CD4-positive, alpha-beta T cell treated with Interleukin-17A for 4 hours (primary cell): Measurements from ENCODE around the gene UCN2.
A peak's percentile ranks its signal among the peaks of the same experiment; 100 is the strongest.
"Not testable (repeated sequence)": the region's sequence is repeated elsewhere in the genome, so short reads cannot be mapped to it uniquely, and the experiment has no call there.

Experiments
- DNase-seq: peaks from one replicate; pipeline ENCODE4 v3.0.0-alpha.2; 2020; ENCODE audit warnings: mixed read lengths

UCN2 gene

GRCh38 chr3:48560648-48561018, 2.9 kb downstream of the UCN2 start:
- no peak for DNase-seq

GRCh38 chr3:48558493-48559134, 5.0 kb downstream of the UCN2 start:
- no peak for DNase-seq

- peak; percentile 100 for DNase-seq
Measured at GRCh38 chr3:48556796-48557626, 6.6 kb downstream of the UCN2 start, which contains the start of gene PFKFB4. Gene PFKFB4 (minus strand): TSS chr3:48556803. CDS start chr3:48556777, 26 bp downstream.

- no peak for DNase-seq
Measured at GRCh38 chr3:48555949-48556795, 7.4 kb downstream of the UCN2 start.

GRCh38 chr3:48555231-48555948, 8.2 kb downstream of the UCN2 start:
- no peak for DNase-seq

GRCh38 chr3:48553886-48554845, 9.4 kb downstream of the UCN2 start:
- no peak for DNase-seq

GRCh38 chr3:48553361-48553760, 10.2 kb downstream of the UCN2 start:
- DNase-seq = no peak

- DNase-seq = no peak
Measured at GRCh38 chr3:48552111-48552951, 11.2 kb downstream of the UCN2 start.

- not testable (repeated sequence) for DNase-seq
Measured at GRCh38 chr3:48551651-48552050, 11.9 kb downstream of the UCN2 start.

GRCh38 chr3:48548729-48549705, 14.6 kb downstream of the UCN2 start:
- DNase-seq = peak; percentile 90

GRCh38 chr3:48548126-48548525, 15.5 kb downstream of the UCN2 start:
- DNase-seq = no peak

- peak; percentile 54 for DNase-seq
Measured at GRCh38 chr3:48546203-48546829, 17.3 kb downstream of the UCN2 start.

GRCh38 chr3:48544141-48544540, 19.4 kb downstream of the UCN2 start:
- no peak for DNase-seq

GRCh38 chr3:48543271-48543866, 20.2 kb downstream of the UCN2 start:
- no peak for DNase-seq

- no peak for DNase-seq
Measured at GRCh38 chr3:48538451-48538850, 25.1 kb downstream of the UCN2 start.

- no peak for DNase-seq
Measured at GRCh38 chr3:48536785-48537184, 26.8 kb downstream of the UCN2 start.

GRCh38 chr3:48536116-48536515, 27.5 kb downstream of the UCN2 start:
- DNase-seq = no peak

- DNase-seq = no peak
Measured at GRCh38 chr3:48535578-48535977, 28.0 kb downstream of the UCN2 start.
